IMR-90 (cell line): ENCODE data around the gene KCNQ1. TPM values are rescaled to one million over a fixed set of nuclear protein-coding genes. Genes with fewer than 3 reads are reported as not detected.

Experiments used
- ATAC-seq: fragments of 200-7000 bp; cut with Tn5 transposase; 2 replicates; pipeline ENCODE4 v1.9.1; 2020; ENCODE audit warnings: low read depth, mild to moderate bottlenecking, moderate library complexity
- BruUV-seq: library from RNA; stranded (reverse); fragments of 400-500 nt; replicated peaks from 2 replicates; lab custom pipeline; 2021; lab: Mats Ljungman, UMichigan
- CTCF ChIA-PET: fragments of 300-600 bp; formaldehyde crosslinking; extraction: SDS; loops from one replicate; lab custom pipeline; 2021; ENCODE audit warnings: antibody characterized with exemption; lab: Yijun Ruan, JAX
- POLR2A ChIA-PET: fragments of 300-600 bp; sonication (Branson Sonifier 250); formaldehyde crosslinking; loops from one replicate; lab custom pipeline; 2022; ENCODE audit warnings: antibody characterized with exemption; ENCODE audit not compliant: unreplicated experiment; lab: Charles Lee
- DNase-seq: peaks from one replicate; pipeline ENCODE4 v3.0.0; 2013
- H2AFZ ChIP-seq: replicated peaks from 2 replicates; pipeline ENCODE3; 2013; ENCODE audit warnings: low read length, mild to moderate bottlenecking; ENCODE audit not compliant: poor library complexity
- H2AK5ac ChIP-seq: 2 replicates; pipeline ENCODE4 v1.6.1; 2013; ENCODE audit warnings: low read depth, low read length, inconsistent platforms
- H2AK9ac ChIP-seq: replicated peaks from 2 replicates; pipeline ENCODE3; 2013; ENCODE audit warnings: mild to moderate bottlenecking, low read depth, low read length, moderate library complexity; ENCODE audit not compliant: poor library complexity
- H2BK120ac ChIP-seq: 2 replicates; pipeline ENCODE4 v1.6.1; 2013; ENCODE audit warnings: low read depth, low read length, inconsistent platforms
- H2BK15ac ChIP-seq: 3 replicates; pipeline ENCODE4 v1.6.1; 2013; ENCODE audit warnings: low read depth, low read length, inconsistent platforms
- H2BK20ac ChIP-seq: 2 replicates; pipeline ENCODE4 v1.6.1; 2013; ENCODE audit warnings: low read depth, mild to moderate bottlenecking, inconsistent platforms, low read length, moderate library complexity
- H2BK5ac ChIP-seq: 2 replicates; pipeline ENCODE4 v1.6.1; 2013; ENCODE audit warnings: mild to moderate bottlenecking, low read depth, low read length, inconsistent platforms; ENCODE audit not compliant: poor library complexity, severe bottlenecking
- H3K14ac ChIP-seq: replicated peaks from 2 replicates; pipeline ENCODE4 v1.6.1; 2013; ENCODE audit warnings: low read depth, low read length, inconsistent platforms
- H3K18ac ChIP-seq: 2 replicates; pipeline ENCODE4 v1.6.1; 2013; ENCODE audit warnings: low read depth, low read length, control low read depth
- H3K23ac ChIP-seq: 2 replicates; pipeline ENCODE4 v1.6.1; 2013; ENCODE audit warnings: low read depth, low read length, inconsistent platforms
- H3K27ac ChIP-seq: 2 replicates; pipeline ENCODE4 v1.5.1; 2013; ENCODE audit warnings: mild to moderate bottlenecking, control low read depth, low read length; ENCODE audit not compliant: insufficient read depth
- H3K27me3 ChIP-seq: 2 replicates; pipeline ENCODE4 v1.6.1; 2013; ENCODE audit warnings: low read length; ENCODE audit not compliant: control insufficient read depth, insufficient read depth
- H3K36me3 ChIP-seq: 2 replicates; pipeline ENCODE4 v1.6.1; 2013; ENCODE audit warnings: low read length, mixed read lengths; ENCODE audit not compliant: control insufficient read depth, insufficient read depth
- H3K4ac ChIP-seq: 2 replicates; pipeline ENCODE4 v1.6.1; 2013; ENCODE audit warnings: low read depth, low read length, inconsistent platforms
- H3K4me1 ChIP-seq: 2 replicates; pipeline ENCODE4 v1.6.1; 2013; ENCODE audit warnings: low read length, mixed read lengths; ENCODE audit not compliant: control insufficient read depth, insufficient read depth
- H3K4me2 ChIP-seq: 2 replicates; pipeline ENCODE4 v1.6.1; 2013; ENCODE audit warnings: low read depth, mild to moderate bottlenecking, control low read depth, low read length, moderate library complexity
- H3K4me3 ChIP-seq: 2 replicates; pipeline ENCODE4 v1.5.1; 2013; ENCODE audit warnings: low read depth, mild to moderate bottlenecking, control low read depth, low read length, moderate library complexity; ENCODE audit not compliant: insufficient read depth
- H3K56ac ChIP-seq: 2 replicates; pipeline ENCODE4 v1.6.1; 2013; ENCODE audit warnings: low read length, inconsistent platforms; ENCODE audit not compliant: insufficient read depth; ENCODE audit errors: extremely low read depth
- H3K79me1 ChIP-seq, 2 experiments: 2 replicates each; pipeline ENCODE4 v1.6.1; 2013; ENCODE audit warnings: low read length in 2 of 2, inconsistent platforms in 1 of 2, low read depth in 1 of 2
- H3K9ac ChIP-seq: 2 replicates; pipeline ENCODE4 v1.6.1; 2013; ENCODE audit warnings: low read depth, low read length, control low read depth
- H3K9me1 ChIP-seq: 2 replicates; pipeline ENCODE4 v1.6.1; 2013; ENCODE audit warnings: low read length, inconsistent platforms; ENCODE audit not compliant: insufficient read depth
- H3K9me3 ChIP-seq: 2 replicates; pipeline ENCODE4 v1.6.1; 2013; ENCODE audit warnings: low read length; ENCODE audit not compliant: control insufficient read depth, insufficient read depth
- H4K20me1 ChIP-seq: 2 replicates; pipeline ENCODE4 v1.6.1; 2013; ENCODE audit warnings: low read length, inconsistent platforms; ENCODE audit not compliant: insufficient read depth
- H4K5ac ChIP-seq: 2 replicates; pipeline ENCODE4 v1.6.1; 2013; ENCODE audit warnings: mild to moderate bottlenecking, low read depth, low read length, control low read depth
- H4K8ac ChIP-seq, 2 experiments: 2 replicates each; pipeline ENCODE4 v1.6.1; 2013; ENCODE audit warnings: low read depth in 2 of 2, low read length in 2 of 2, control low read depth in 1 of 2, inconsistent platforms in 1 of 2
- H4K91ac ChIP-seq: 2 replicates; pipeline ENCODE4 v1.6.1; 2013; ENCODE audit warnings: low read depth, low read length, inconsistent platforms; ENCODE audit not compliant: insufficient read depth
- BHLHE40 ChIP-seq: fragments of 150-350 bp; IDR thresholded peaks from 2 replicates; pipeline ENCODE4 v1.6.1; 2016; ENCODE audit warnings: mild to moderate bottlenecking, low read depth, low read length
- CHD1 ChIP-seq: IDR thresholded peaks from 2 replicates; pipeline ENCODE4 v1.6.1; 2012; ENCODE audit warnings: low read depth, low read length, improper control_type of control experiment
- FOS ChIP-seq: fragments of 150-350 bp; IDR thresholded peaks from 2 replicates; pipeline ENCODE4 v1.6.1; 2016; ENCODE audit warnings: low read depth, low read length
- MAFK ChIP-seq: IDR thresholded peaks from 2 replicates; pipeline ENCODE4 v1.6.1; 2012; ENCODE audit warnings: low read depth, low read length, improper control_type of control experiment
- NFE2L2 ChIP-seq: fragments of 150-350 bp; IDR thresholded peaks from 2 replicates; pipeline ENCODE4 v1.6.1; 2016; ENCODE audit warnings: low read depth, mild to moderate bottlenecking, low read length
- RAD21 ChIP-seq: IDR thresholded peaks from 2 replicates; pipeline ENCODE4 v1.6.1; 2012; ENCODE audit warnings: low read length, improper control_type of control experiment
- RFX5 ChIP-seq: IDR thresholded peaks from 2 replicates; pipeline ENCODE4 v1.8.0; 2012; ENCODE audit warnings: low read depth, mild to moderate bottlenecking, low read length, moderate library complexity
- SMC3 ChIP-seq: fragments of 150-350 bp; IDR thresholded peaks from 2 replicates; pipeline ENCODE4 v1.6.1; 2016; ENCODE audit warnings: low read depth, mild to moderate bottlenecking, antibody characterized with exemption, low read length, moderate library complexity
- WGBS, 2 experiments: methylation state at CpG; one replicate each; pipeline versions ENCODE4 v1.1.5 to v1.1.7; 2013; ENCODE audit warnings: missing lambda C conversion rate in 2 of 2; ENCODE audit not compliant: insufficient read length in 1 of 2; ENCODE audit errors: extremely low coverage in 2 of 2; 5-methylcytosine and 5-hydroxymethylcytosine counted together
- dilution Hi-C: fragments of 300-500 bp; cut with HindIII; formaldehyde crosslinking; loops from one replicate; pipeline ENCODE4 v1.14.3; 2018; ENCODE audit warnings: low sequenced_read_pairs; ENCODE audit not compliant: unreplicated experiment
- in situ Hi-C: fragments of 300-500 bp; cut with MboI; formaldehyde crosslinking; loops from 3 replicates; pipeline ENCODE4 v1.14.3; 2019; ENCODE audit warnings: low sequenced_read_pairs, inconsistent platforms, mixed read lengths
- intact Hi-C: fragments of 100-400 bp; cut with micrococcal nuclease; formaldehyde crosslinking; loops from 2 replicates; pipeline ENCODE4 v1.10.0; 2022
- polyA plus RNA-seq, 3 experiments: library from polyadenylated mRNA; depleted of rRNA; stranded (reverse); fragments of >200 nt; gene quantifications; 2 replicates each; pipeline ENCODE4 v1.2.3, GENCODE V29; 2012; ENCODE audit warnings: low replicate concordance in 1 of 3
- total RNA-seq: library from RNA; depleted of rRNA; stranded (reverse); fragments of >200 nt; gene quantifications from 2 replicates; pipeline ENCODE4 v1.2.3, GENCODE V29; 2012

The KCNQ1 gene
- total and polyA plus RNA-seq, 2 of the 4 experiments (the other 2 are of a cell fraction), result 0.07 TPM; not detected in 1

DNA sequence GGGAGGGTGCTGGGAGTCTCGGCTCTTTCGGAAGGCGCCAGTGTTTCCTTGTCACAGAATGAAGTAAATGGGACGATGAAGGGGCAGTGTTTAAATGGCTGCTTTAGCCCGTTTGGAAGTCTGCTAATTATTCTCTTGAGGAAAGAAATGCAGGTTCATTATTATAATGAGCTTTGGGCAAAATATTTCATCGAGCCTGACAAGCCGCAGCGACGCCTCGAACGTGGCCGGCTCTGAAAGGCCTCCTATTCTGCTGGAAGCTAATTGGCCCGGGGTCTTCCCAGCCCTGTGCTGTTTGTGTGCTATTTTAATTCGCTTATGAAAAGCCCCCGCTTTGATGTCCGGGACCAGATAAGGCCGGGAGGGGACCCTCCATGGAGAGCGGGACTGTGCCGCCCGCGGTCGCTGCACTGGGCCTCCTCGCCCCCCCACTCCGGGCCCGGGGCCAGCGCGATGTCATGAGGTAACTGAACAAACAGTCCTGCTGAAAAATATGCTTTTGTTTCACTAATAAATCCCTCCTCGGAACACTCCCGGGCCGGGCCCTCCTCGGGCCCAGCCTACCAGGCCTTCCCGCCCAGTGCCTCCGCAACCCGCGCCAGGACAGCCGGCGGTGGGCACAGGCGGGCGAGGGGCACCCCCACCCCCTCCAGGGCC is 362.3 kb downstream of the KCNQ1 start:
- ATAC-seq, result peak; percentile 52

More for the DNA sequence above, 362.3 kb downstream of the KCNQ1 start:
- Histone ChIP-seq H2BK120ac (no peak overlapping the region), H3K27me3 (peaks cover 25% of the 10 kb centered on the region), H3K18ac (no peak overlapping the region), H2BK5ac (no peak overlapping the region), H3K4ac (no peak overlapping the region), H3K4me3 (no peak overlapping the region), H2AFZ (no peak overlapping the region), H4K5ac (no peak overlapping the region), H3K79me1 (no peaks in the 10 kb centered on the region), H3K9ac (no peak overlapping the region), H3K36me3 (no peaks in the 10 kb centered on the region), H4K20me1 (no peaks in the 10 kb centered on the region), H3K4me2 (no peak overlapping the region), H4K91ac (no peak overlapping the region), H2AK9ac (no peak overlapping the region), H3K4me1 (peaks cover 4% of the 10 kb centered on the region; the same call in 1 of the 2 replicates), H3K27ac (no peak overlapping the region), H4K8ac (no peak overlapping the region), H2BK15ac (no peak overlapping the region), H3K14ac (no peak overlapping the region), H2BK20ac (no peak overlapping the region), H2AK5ac (no peak overlapping the region), H3K23ac (no peak overlapping the region), H3K9me3 (peaks cover 2% of the 10 kb centered on the region; the same call in 1 of the 2 replicates), H3K9me1 (no peaks in the 10 kb centered on the region), H3K56ac (no peak overlapping the region)
- DNase-seq, result no peak
- dilution Hi-C loops, result no loop called here
- ChIA-PET POLR2A (no interaction called here), CTCF (no interaction called here)
- in situ Hi-C loops, result no loop called here
- no peak for TF ChIP-seq MAFK
- no peak for TF ChIP-seq SMC3
- no peak for TF ChIP-seq BHLHE40
- TF ChIP-seq CHD1, result no peak
- no peak for TF ChIP-seq FOS
- TF ChIP-seq RAD21, result no peak
- TF ChIP-seq NFE2L2, result no peak
- TF ChIP-seq RFX5, result no peak
- intact Hi-C loops, result no loop called here
- 5% methylated on average over 14 of the region's 39 CpGs; no CpG with 5 or more reads in 1 of the 2 experiments for WGBS, 2 experiments
- BruUV-seq, result no TSS peak
